SH-SY5Y (cell line): ENCODE measurements around the gene CRYZL1.

Source experiments
- GATA2 ChIP-seq: IDR thresholded peaks from 2 replicates; pipeline ENCODE4 v1.6.1; 2011; ENCODE audit warnings: mild to moderate bottlenecking, low read depth, low read length
- GATA3 ChIP-seq: IDR thresholded peaks from 2 replicates; pipeline ENCODE4 v1.6.1; 2011; ENCODE audit warnings: low read depth, mild to moderate bottlenecking, low read length, moderate library complexity

DNA sequence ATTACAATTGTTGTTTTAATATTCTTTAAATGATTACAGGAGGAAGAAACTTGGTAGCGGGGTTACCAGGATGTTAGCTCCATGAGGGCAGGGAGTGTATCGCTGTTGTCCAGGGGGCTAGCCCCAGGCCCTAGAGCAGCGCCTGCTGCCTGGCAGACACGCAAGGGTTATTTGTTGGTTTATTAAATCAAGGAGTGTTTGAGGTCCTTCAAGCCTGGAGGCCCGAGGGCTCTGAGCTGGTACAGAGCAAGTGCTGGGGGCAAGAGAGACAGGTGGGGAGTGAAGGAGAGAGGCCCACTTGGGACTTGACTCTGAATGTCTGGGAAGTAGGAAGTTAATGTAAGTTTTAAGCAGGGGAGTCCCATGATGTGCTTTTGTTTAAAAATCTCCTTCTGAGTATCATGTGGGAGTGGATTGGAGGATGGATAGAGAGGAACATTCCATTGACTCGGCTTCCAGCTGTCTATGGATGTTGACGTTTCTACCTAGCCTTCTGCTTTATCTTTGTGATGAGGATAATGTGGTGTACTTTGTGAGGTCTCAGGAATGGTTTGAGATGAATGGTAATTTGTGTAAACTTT is 9.5 kb upstream of the CRYZL1 start:
- TF ChIP-seq GATA3 (no peak), GATA2 (no peak)
